ENCODE data around the gene ZXDC.

ZXDC gene

DNA sequence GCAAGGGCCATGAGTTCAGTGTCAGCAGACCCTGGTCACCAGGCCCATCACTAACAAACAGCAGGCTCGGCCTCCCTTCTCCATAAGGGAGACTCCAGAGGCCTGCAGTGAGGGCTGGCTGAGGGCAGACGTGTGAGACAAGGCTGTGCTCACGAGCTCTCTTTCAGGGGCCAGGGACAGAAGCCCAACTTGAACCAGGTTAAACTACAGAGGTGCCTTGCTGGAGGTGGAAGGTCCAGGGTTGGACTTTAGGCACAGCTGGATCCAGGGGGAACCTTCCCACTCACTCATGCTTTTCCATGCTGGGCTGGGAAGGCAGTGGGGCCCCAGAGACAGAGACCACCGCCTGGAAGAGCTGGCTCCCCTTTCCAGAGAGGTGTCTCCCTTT lies 62.0 kb downstream of the ZXDC start:
- DNase-seq = no peak

DNA sequence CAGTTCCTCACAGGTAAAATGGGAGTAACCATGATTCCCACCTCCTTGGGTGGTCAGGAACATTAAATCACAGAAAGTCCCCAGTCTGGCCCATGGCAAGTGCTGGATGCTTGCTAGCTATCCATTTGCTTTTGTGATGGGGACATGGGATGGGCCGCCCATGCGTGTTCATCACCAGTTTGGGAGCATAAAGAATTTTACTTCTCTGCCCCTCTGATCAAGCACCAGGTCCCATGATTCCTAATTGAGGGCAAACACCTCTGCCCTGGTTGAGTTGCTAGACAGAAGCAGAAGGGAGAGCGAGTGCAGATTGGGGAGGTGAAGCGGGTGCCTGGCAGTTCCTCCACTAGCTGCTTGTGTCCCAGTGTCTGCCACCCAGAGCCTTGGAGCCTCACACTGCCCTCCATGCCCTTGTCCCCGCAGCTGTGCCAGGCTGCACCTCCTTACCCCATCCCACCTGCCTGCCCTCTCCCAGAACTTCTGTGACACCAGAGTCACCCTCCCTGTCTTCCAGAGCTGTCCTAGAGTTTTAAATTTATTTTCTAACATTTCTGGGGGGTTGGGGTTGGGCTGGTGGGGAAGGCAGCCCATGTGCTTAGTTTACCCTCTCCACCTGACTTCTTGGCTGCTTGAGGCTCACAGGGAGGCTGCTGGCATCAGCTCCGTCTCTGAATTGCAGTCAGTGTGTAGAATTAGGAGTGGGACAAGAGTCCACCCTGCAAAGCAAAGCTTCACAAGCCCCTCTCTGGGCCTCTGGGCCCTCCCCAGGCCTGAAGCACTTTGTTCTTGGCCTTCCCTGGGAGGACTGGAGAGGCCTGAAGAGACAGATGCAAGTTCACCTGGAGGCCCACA lies 62.6 kb downstream of the ZXDC start:
- DNase-seq = no peak

DNA sequence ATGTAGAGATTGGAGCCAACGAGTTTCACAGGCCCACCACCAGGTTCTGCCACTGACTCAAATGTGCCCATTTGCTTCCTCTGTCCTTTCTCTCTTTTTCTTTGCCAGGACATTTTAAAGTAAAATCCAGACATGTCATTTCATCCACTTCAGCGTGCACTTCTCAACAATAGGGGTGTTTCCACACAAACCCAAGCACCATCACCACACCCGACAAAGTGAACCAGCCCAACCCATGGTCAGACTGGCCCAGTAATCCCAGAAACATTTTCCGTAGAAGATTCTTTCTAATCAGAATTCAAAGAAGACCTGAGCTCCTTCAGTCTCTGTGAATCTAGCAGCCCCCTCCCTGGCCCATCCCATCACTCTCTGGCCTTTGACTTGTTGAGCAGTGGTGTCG lies 67.6 kb downstream of the ZXDC start:
- DNase-seq = no peak

DNA sequence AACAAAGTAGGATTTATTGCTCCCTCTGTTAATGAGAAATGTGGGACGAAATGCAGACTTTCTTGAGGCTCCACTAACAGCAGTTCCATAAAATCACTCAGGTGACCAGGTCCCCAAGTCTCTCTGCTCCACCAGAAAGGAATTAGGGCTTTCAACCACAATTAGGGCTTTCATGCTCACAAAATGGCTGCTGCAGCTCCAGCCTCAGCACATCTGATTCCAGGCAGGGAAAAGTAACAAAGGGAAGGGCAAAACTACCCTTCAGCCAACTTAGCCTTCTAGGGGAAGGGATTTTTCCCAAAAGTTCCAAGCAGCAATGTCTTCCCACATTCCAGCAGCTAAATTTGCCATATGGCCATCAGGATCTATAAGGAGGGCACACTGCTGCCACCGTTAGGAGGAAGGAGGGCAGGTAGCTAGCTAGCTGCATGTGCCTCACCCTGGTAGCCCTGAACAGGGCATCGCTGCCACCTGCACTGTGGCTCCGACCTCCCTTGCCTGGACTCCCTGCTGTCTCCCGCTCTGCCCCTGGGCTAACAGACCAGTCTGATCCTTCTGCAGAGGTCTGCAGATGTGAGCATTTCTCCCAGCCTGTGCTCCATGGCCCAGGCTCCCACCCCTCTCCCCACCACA lies 68.2 kb downstream of the ZXDC start:
- DNase-seq = no peak

DNA sequence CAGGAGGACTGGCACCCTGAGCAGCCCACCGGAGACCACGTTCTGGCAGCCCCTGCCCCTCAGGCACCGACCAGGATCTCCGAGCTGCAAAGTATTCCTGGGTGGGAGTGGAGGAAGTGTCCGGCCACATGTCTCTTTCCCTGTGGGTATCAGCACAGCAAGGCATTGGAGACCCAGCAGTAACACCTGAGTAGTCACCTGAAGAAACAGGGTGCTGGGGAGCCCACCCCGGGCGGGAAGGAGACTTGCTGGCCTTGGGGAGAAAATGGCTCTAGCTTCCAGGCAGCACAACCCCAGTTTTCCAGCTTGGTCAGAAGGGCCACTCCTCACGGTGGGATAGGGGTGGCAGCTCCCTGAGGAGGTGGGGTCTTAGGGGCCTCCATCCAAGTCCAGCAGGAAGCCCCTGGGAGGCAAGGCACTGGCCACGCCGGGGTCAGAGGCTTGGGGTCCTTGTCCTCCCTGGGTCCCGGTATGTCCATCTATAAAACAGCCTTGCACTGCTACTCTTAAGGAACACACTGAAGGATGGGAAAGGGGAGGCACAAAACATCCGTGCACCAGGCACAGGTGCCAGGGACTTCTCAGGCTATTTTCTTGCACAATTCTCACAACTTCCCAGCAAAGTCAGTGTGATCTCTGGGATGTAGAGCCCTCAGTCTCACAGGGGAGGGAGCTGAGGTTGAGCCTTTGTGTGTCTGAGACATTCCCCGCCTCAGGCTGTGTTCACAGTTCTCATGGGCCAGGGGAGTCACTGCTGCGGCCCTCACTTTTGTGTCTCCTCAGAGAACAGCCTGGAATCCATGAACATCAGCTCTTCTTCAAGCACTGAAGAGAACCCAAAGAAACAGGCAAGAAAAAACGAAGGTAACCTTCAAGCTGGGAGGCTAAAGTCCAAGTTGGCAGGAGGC lies 69.0 kb downstream of the ZXDC start:
- no peak for DNase-seq

DNA sequence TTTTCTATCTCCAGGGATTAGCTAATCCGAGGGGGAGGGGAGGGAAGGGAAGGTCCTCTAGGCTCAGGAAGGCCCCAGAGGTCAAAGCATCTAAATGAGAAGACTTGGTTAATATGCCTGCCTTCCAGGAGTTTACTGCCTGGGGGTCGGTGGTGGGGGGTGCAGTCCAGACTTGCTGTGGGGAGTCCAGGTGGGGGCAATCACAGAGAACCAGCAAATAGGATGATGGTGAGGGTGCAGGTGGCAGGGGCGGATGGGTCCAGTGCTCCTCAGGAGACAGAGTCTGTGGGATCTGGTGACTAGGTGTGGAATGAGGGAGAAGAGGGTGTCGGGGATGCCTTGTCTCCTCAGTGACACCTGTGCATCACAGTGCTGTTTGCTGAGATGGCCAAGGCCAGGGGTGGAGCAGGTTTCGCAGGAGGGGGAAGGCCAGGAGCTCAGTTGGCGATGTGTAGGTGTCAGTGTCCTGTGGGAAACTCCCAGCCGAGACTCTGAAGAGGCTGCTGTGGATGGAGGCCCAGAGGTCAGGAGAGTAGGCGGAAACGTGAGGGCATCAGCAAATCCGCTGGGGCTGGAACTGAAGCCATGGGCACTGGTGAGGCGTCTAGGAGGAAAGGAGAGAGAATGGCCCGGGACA lies 72.9 kb downstream of the ZXDC start:
- no peak for DNase-seq

DNA sequence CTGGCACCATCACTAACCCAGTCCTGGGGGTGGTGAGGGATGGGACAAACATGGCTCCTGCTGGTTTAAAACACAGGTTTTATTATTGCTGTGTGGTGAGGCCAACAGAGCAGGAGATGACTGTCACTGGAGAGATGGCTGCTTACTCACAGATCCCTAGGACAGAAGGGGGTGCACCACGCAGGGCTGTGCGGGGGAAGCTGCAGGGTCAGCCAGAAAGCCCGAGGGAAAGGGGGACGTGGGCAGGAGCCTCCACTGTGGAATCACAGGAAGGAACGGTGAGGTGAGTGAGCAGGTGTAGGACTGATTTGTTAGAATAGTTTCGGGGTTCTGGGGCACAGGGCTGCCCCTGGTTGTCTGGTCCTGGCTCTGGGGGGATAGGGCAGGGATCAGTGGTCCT lies 73.5 kb downstream of the ZXDC start:
- no peak for DNase-seq

DNA sequence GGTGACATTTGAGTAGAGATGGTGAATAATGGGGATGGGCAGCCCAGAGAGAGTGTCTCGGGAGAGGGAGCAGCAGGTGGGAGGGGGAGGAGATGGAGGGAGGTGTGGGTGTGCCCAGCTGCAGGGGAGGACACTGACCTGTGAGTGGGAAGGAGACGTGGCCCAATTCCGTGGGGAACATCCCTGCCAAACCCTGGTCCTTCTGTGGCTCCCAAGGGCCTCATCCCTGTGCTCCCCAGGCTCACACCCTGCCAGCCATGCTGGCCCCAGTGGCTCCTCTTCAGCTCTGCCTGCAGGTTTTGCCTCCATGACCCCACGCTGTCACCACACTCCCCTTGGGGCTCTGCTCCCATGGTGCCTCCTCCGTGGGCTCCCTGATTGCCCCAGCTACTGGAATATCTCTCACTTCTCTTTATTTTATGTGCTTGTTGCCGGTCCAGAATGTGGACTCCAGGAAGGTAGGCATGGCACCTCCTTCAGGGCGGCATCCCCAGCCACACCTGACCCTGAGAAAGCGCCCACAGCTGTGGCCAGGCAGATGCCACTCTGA lies 74.0 kb downstream of the ZXDC start:
- DNase-seq = no peak

DNA sequence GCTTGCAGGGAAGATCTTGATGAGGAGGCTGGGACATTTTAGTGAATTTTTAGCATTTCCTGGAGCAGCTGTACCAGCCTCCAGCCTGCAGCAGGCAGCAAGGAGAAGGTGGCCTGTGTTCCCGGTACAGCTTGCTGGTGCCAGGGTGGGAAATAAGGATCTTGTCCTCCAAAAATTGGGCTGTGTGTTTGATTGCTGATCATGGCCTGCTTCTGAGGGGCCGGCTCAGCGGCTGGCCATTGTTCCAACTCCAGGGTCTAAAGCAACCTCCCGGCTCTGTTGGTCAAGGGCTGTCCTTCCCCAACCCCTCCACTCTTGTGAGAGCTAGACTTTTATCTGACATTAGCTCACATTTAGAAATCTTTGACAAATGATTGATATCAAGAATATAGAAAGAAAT lies 75.9 kb downstream of the ZXDC start:
- DNase-seq = no peak

DNA sequence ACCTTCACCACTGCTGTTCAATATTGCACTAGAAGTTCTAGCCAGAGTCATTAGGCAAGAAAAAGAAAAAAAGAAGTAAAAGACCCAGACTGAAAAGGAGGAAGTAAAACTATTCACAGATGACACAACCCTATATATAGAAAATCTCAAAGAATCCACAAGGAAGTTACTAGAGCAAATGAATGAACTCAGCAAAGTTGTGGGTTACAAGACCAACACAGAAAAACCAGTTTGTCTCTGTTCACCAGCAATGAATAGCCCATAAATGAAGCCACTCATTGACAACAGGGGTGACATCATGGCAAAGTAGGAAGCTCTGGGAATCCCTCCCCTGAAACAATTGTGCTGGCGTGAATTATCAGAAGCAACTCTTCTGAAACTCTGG lies 76.3 kb downstream of the ZXDC start:
- no peak for DNase-seq

DNA sequence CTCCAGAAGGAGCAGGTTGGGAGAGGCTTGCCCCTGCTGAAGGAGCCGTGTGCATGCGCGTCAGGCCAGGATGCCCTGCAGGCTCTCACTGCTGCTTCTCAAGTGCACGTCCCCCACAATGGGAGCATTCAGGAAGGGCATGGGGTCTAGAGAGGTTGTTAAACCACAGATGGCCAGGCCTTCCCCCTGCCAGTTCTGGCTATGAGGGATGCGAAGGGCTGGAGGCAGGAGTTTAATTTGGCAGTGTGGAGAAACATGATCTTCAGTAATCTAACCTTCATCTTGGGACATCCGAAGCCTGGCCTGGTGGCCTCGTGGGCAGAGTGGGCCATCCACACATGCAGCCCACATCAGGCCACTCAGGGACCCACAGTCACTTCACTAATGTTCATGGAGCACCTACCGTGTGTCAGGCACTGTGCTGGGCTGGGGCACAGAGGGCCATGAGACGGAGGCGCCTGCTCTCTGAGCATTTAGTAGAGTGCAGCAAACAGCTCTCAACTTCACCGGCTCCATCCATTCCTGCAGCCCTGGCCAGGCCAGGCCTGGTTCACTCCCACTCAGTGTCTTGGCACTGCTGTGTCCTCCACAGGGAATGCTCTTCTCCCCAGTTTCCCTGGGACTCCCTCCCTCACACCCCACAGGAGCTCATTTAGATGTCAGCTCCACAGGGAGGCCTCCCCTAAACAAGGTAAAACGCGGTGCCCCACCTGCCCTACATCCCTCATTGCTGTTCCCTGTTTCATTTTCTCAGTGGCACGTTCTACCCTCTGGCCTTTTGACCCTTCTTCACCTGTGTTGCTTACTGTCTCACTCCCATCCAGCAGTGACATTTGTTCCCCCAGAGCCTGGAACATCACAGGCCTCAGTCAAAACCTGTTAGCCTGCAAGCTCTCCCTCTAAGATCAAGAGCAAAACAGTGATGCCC lies 77.0 kb downstream of the ZXDC start:
- DNase-seq = no peak

DNA sequence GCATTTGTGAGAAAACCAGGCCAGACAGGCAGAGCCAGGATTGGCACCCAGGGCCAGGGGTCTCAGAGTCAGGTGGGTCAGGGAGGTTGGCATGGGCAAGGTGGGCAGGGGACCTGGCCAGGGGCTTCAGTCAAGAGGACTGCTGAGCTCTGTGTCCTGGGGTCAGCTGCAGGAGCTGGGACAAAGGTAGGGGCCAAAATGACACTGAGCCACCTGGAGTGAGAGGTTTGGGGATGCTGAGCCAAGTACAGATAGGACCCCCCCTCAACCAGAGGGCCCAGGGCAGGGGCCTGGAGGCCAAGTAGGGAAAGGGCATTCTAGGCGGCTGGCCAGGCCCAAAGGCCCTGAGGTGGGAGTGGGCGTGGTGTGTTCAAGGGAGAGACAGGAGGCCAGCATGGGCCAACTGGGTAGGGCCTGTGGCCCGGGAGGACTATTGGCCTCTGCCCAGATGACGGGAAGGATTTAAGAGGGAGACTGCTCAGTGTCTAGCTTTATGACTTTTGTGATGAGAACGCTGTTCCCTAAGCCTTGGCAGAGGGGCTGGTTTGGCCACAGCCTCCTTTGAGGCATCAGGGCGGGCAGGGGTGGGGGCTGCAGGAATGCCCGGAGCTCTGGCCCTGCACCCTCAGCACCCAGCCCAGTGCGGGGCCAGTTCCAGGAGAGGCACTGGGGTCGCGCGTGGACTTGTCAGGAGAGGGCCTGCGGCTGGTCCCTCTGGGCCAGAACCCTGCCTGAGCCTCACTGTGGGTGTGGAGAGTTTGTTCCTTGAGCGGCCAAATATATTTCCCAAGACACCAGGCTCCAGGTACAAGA lies 77.9 kb downstream of the ZXDC start:
- DNase-seq = no peak

DNA sequence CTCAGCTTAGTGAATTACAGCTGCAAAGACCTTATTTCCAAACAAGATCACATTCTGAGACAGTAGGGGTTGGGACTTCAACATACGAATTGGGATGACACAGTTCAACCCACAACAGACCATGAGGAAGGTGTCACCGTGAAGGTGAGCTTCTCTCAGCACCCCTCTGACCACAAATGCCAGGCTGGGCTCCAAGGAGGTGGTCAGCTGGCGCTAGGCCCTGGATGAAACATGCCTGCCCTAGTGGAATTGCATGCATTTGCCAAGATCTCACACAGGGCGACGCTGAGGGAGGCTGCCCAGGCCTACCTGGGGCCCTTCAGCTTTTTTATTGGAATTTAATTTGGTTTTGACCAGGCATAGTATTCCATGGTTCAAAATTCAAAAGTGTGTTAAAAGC lies 79.2 kb downstream of the ZXDC start:
- no peak for DNase-seq

DNA sequence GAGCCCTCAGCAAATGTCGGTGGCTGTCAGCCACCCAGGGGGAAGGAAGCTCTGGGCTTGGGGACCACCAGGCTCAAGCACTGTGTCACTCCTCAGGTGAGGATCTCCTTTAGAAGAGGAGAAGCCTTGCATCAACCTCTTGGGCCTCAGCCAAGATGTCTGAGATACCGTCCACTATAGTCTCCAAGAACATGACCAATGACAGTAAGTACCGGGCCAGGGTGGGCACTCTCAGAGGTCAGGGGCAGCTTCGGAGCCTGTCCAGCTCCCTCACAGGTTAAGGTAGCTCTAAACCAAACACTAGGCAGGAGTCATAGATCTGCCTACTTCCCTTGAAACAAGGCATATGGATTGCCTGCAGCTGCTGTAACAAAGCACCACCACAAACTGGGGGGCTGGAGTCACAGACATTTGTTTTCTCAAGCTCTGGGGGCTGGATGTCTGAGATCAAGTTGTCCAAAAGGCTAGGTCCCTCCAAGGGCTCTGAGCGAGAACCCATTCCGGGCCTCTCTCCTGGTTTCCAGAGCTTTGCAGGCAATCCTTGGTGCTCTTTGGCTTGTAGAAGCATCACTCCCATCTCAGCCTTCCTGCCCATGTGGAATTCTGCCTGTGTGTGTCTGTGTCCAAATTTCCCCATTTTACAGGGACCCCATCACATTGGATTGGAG lies 79.7 kb downstream of the ZXDC start:
- DNase-seq = no peak

DNA sequence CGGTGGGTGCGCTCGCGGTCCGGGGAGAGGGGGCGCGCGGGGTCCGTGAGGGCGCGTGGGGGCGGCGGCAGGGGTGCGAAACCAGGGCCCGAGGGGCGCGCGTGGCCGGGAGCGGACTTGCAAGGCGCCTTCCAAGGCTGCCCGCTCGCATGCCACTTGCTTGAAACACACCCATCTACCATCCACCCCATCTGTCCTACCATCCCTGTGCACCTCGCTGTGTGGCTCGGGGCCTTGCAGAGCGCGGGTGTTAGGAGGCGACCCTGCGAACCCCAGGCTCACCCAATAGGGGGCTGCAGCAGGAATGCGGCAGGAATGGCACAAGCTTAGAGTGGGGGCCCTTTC lies 80.7 kb downstream of the ZXDC start:
- no peak for DNase-seq

DNA sequence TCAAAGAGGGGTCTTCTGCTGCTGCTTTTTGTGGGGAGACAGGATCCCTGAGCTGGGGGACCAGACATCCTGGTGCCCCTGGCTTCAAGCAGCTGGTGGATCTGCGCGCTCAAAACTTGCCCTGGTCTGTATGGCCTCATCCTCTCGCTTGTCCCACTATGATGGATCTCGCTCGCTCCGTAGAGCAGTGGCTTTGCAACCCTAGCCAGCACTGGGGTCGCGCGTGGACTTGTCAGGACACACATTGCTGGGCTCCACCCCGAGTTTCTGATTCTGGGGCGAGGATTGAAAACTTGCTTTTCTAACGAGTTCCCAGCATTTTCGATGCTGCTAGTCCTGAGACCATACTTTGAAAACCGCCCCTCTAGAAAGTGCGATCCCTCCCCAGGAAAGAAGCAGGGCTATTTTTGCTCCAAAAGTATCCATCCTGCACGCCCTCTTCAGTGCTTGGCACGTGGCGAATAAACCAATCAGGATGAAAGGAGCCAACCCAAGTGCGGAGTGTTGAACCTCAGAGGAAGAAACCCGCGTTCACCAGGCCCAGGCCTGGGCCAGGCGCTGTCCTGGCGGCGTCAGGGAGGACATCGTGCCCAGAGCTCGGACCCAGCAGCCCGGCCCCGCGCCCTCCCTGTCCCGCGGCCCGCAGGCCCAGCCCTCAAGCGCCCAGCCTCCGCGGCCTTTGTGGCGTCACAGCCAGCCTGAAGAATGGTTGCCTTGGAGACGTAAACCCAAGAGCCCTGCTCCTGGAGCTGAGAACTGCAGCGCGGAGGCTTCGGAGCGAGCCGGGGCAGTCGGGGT lies 81.3 kb downstream of the ZXDC start, which contains the start of gene CFAP100:
Gene CFAP100, plus strand, starts transcription at position 731 of the 798 bp plus-strand sequence. CDS start 1,092 bp downstream, outside the sequence.
- DNase-seq = no peak

DNA sequence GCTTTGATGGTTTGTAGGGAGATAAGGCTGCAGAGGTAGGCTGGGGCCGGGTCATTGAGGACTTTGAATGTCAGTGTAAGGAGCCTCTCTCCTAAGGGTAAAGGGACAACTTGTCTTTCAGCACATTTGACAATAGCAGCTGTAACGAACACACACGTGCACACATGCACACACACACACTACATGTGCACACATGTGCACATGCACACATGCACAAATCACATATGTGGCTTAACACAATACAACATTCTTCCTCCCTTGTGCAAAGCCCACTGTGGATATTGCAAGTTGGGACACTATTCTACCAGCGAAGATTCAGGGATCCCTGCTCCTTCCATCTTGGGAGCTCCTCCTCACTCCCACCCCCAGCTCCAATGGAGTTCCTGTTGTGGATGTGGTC lies 82.1 kb downstream of the ZXDC start:
- DNase-seq = no peak

DNA sequence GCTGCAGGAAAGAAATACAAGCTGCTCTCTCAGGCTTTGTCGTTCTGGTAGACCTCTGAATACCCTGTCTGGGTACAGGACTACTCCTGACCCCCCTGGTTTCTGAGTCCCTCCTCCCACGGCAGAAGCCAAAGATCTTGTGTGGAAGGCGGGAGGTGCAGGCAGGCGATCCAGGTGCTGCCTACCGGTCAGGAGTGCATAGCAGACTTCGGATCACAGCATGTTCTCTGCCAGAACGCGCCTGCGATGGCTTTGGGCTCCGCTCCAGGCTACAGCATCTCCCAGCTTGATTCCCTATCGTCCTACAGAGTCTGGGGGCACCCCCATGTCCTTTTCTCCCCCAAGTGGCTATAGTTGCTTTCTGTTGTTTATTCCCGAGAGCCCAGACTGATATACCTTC lies 83.4 kb downstream of the ZXDC start:
- DNase-seq = no peak

DNA sequence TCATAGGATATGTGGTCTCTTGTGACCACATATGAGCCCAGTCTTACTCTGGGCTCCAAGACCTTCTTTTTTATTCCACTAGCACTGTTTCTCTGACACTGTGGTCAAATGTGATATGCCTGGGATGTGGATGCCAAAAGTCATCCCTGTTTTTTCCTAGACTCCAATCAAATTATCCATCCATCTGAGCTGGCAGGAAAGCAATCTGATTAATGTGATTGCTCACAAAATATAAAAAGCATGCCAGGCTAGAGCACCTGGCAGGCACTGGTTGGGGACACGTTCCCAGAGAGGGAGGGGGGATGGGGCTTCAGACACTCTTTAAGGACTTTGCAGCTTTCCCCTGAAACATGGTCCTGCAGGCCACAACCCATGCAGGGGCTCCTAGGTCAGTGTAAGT lies 84.1 kb downstream of the ZXDC start:
- DNase-seq = no peak
